GM19193 (cell line): ENCODE data around the gene TNFAIP8.

Experiments used
- POLR2A ChIP-seq: IDR thresholded peaks from 4 replicates; pipeline ENCODE4 v1.6.1; 2011; ENCODE audit not compliant: insufficient read depth, insufficient read length; ENCODE audit errors: extremely low read depth

TNFAIP8 gene

DNA sequence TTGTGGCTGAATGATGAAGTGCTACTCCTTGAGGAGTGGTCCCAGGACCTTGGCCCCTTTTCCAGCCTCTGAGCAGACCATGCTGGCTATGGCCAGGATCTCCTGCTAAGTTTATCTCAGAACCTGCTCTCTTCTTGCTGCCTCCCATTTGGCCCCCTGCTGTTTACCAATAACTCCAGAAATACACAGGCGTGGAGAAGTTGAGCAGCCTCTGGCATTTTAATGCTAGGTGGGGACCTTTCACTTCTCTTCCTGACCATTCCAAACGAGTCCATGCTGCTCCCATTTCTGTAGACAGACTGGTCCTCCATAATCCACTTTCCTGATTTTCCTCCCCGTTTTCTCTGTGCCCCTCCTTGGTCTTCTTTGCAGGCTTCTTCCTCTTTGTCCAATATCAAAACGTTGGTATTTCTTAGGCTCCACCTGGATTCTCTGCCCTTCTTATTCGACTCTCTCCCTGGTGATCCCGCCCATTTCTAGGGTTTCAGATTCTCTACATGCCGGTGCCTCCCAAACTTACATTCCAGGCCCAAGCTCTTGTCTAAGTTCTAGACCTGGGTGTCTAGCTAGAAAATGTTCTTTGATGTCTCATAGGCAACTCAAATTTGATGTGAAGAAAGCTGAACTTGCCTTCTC, 33.4 kb upstream of the TNFAIP8 start:
- no peak for TF ChIP-seq POLR2A

DNA sequence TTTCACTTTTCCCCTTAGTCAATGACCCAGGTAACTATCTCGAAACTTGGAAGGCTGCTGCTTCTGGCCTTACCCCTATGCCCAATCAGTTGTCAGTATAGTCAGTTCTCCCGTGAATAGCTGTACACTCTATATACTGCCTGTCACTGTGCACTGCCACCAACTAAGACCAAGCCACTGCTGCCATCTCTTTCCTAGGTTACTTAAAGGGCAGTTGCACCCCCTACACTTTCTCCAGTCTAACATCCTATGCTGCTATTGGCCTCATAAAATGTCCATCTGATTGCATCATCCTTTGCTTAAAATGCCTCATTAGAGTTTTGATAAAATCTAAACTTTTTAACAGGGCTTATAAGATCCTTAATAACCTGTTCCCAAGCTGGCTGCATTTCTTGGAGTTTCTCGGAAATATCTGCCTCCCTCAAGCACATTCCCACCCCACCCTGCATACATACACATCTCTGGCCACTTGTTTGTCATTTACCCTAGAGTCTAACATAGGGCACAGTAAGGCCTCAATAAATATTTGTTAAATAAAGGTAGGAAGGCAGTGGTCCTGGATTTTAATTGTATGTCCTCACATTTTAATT, 32.8 kb upstream of the TNFAIP8 start:
- TF ChIP-seq POLR2A = no peak

DNA sequence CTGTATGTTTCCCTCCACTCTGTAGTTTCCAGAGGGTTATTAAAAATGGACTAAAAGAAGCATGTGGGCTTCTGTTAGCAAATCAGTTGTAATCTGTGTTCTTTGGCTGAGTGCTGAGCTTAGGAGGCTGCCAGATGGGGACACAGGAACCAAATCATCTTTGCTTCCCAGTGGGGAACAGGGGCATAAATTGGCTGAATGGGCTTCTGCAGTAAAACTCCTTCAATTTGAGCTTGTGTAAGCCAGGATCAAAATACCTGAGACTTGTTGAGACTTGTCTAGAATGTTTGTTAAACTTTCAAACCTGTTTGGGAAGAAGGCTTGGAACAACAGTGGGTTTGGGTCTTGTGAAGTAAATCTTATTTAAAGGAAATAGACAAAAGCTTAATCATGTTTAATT, 32.2 kb upstream of the TNFAIP8 start:
- TF ChIP-seq POLR2A = no peak

DNA sequence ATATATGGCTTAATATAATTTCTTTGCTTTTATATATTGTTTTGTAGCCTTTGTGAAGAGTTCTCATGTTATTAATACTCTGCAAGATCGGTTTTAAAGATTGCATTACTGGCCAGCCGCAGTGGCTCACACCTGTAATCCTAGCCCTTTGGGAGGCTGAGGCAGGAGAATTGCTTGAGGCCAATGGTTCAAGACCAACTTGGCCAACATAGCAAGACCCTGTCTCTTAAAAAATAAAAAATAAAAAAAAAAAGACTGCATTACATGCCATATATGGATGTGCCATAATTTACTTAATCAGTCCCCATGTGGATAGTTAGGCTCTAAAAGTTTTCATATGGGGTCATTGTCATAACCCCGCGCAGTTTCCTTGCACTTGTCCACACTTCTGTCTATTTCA, 31.0 kb upstream of the TNFAIP8 start:
- no peak for TF ChIP-seq POLR2A

DNA sequence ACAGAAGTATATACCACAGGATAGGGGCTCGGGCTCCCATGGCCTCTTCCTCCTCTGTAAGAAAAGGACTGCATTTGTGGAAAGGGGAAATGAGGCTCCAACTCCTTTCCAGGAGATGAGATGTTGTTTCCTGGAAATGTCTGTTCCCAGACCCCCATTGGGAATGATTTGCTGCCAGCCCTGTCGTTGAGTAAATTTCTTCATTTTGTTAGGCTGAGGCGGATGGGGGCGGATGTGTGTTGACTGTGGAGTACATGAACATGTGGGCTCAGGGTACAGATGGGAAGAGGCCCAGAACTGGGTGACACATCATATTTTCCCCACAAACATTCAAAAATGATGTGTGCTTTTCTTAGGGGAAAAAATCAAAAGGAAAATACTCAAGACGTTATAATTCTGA, 28.8 kb upstream of the TNFAIP8 start:
- no peak for TF ChIP-seq POLR2A

DNA sequence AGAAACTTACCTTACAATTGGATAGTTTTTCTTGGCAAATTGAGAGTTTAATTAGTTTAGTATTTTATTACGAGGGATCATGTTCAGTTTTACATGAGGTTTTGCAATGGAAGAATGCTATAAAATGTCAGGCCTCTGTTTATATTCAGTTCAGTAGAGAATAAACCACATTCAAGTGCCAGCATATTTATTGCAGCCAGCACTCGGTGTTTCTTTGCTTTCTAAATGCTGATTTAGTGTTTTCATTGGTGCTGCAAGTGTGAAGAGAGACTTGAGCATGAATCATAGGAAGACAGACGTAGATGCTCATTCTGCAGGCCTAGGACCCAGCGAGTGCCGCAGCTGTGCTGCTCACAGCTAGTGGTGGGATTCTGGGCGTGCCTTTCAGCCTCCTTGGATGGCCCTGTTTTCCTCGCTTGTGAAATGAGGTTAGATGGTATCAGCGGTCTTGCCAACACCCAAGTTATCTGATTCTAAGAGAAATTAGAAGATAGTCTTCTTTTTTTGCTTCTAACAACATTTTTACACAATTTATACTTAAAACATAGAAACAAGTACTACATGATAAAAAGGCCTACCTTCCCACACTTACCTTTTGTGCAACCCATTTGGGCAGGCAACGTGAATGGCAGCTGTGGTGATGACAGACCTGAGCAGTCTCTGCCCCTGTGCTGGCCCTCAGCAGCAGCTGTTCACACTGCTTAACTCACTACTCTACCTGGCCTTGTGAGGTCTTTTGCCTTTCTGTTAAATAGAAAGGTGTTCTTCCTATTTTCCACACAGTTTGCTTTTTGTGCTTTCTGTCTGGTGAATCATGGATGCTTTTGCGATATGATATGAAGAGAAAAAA, 26.8 kb upstream of the TNFAIP8 start:
- TF ChIP-seq POLR2A = no peak

DNA sequence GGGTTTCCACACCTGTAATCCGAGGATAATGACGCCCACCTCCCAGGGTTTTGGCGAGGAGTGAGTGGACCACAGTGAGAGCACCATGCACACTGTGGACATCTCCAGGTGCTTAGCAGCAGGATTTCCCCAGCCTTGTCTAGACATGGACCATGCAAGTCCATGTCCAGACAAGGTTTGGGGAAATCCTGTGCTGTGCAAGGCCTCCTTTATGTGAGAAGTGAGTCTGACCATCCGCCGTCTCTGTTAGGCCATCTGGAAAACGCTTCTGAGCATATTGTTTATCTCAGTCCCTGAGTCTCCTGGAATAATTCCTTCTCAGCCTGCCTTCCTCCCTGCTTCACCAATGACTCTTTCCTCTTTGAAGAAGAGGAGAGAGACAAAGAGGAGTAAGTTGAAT, 26.2 kb upstream of the TNFAIP8 start:
- no peak for TF ChIP-seq POLR2A

DNA sequence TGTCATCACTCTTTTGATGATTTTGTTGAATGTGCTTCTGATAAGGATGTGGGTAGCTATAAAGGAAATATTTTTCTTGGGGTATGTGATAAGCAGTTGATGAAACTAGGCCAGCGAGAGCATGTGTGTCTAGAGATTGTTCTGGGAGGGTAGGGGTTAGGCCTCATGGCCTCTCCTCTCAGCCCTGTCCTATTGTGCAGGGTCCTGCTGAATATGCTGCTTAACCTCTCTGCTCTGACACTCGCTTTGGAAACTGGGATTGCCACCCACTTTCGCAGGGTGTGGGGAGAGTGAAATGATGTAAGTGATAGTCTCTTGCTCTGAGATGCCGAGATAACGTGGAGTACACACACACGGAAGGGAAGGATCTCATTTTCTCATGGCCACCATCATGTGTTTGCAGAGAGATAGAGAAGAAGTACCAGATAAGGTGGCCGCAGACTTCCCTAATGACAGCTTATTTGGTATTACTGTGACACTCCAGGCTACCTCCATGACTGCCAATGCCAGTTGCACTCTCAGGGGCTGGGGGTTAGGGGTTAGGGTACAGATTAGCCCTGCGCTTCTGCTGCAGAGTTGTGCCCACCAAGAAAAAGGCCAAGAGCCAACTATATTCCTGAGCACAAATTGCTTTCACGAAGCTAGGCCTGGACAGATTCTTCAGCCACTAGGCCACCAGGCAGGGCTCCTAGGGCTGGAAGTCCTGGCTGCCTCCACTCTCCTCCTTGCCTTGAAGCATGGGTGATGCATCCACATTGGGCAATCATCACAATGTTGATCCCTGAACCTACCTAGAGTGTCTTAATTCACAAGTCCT, 25.2 kb upstream of the TNFAIP8 start:
- TF ChIP-seq POLR2A = no peak

DNA sequence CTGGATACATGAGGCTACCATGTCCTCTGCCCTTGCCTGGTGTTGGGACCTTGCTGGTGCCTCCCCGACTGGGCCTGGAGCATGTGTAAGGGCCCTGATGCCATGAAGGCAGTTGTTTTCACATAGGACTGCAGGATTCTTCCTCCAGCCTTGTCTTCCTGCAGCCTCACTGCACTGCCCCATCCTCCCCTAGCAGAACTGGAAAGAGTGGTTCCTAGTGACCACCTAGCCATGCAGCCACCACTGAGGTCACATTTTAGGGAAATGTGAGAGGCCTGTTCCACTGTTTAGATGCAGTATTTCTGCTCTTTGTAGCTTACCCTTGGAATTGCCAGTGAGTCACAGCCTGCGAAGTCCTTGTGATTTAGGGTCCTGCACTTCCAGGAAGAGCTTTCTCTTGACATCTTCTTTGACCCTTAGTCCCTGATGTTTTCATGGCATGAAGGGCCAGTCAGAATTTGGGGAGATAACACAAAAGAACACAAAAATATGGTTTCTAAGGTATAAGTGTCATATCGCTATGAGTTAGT, 24.2 kb upstream of the TNFAIP8 start:
- TF ChIP-seq POLR2A = no peak

DNA sequence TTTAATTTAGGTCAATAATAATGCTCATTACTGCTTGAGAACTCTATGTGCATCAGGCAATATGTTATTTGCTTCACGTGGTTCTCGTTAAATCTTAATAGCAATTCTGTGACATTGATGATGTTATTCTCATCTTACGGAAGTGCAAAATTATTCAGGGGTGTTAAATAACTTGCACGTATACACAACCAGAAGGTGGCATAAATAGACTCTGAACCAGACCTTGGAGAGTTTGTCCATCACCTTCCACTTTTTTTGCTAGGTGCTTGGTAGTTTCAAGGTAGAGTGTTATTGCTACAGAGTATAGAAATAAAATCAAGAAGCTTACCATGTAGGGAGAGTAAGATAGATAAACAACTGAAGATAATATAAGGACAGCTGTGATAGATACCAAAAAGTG, 23.6 kb upstream of the TNFAIP8 start:
- no peak for TF ChIP-seq POLR2A

DNA sequence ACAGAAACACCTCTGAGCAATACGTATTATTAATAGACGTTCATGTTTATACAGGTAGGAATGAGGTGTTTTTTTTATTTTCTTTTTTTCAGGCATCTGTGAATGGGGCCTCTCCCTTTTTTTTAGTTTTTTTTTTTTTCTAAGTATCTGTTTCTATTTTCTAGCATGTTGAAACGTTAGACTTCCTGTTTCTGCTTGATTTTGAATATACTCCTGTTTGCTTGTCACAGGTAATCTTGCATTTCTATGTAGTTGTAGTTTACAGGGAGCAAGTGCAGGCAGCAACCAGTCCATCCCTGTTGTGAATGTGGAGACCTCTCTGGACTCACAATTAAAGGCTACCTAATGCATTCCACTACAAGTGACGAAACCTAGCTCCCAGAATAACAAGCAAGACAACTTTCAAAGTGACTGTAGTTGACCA, 22.8 kb upstream of the TNFAIP8 start:
- peak; percentile 32 for TF ChIP-seq POLR2A

DNA sequence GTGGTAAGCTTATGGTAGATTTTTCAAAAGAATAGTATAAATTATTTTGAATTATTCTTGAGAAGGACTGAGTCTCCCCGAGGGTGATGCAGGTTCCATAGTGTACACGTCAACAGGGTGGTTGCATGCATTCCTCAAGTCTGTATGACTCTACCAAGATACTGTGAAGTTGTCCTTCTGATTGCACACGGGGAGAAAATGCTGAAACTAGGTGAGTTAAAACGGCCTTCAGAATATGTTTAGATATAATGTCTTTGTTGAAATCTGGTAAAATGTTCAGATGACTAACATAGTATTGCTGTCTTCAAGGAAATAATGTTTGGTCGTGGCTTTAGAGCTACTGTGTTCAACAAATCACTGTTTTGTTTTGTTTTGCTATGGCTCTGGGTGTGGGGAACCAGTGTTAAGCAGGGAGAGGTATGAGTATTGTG, 22.4 kb upstream of the TNFAIP8 start:
- no peak for TF ChIP-seq POLR2A

DNA sequence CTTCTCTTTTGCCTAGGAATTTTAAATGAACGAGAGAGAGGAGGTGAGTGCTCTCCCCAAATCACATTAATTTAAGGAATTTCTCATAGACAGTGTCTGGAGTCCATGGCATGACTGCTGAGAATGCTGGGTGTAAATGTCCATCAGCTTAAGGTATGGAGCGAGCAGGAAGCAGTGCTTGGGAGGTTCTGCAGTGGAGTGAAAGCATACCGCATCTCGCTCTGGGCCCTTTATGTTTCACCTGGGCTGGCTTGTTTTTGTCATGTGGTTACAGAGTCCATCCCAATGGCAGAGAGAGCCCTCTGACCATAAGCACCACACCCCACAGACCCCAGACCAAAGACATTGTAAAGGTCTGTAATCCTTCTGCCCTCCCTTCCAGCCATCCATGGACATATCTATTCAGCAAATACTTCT, 20.6 kb upstream of the TNFAIP8 start:
- TF ChIP-seq POLR2A = no peak

DNA sequence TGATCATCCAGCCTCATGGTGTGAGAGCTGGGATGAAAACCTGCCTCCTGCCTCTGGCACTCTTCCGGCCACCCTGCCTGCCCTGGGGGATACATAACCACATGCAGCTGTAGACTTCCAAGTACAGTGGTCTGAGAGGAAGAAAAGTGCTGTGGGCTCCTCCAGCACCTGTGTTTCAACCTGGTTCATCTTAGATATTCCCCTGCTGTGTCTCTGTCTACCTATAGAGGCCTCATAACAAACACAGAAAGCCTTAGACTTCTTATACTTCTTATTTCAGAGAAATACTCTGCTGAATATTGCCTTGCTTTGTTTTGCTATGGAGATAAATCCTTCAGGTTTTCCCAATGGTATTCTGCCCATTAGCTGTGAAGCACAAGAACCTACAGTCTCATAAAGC, 19.6 kb upstream of the TNFAIP8 start:
- TF ChIP-seq POLR2A = no peak
